Ovary (tissue), 9 donors: ENCODE measurements around the gene CREBRF. TPM values are rescaled to one million over a fixed set of nuclear protein-coding genes. Genes with fewer than 3 reads are reported as not detected.

Experiments
- DNase-seq, 5 donors: peaks; one replicate each; pipeline ENCODE4 v3.0.0-alpha.2; 2019 to 2020
- H3K27ac ChIP-seq, 2 donors: fragments of 200-600 bp; one replicate each; pipeline versions ENCODE4 v1.5.1 to v1.8.0; 2019 to 2022
- H3K27me3 ChIP-seq: fragments of 200-600 bp; one replicate; pipeline ENCODE4 v1.8.0; 2022
- H3K36me3 ChIP-seq: fragments of 200-600 bp; sonication (generic); one replicate; pipeline ENCODE4 v1.5.1; 2019
- H3K4me1 ChIP-seq: one replicate; pipeline ENCODE4 v1.8.1; 2013; ENCODE audit warnings: mild to moderate bottlenecking, moderate library complexity; ENCODE audit not compliant: insufficient read depth
- H3K4me3 ChIP-seq: fragments of 200-600 bp; sonication (generic); one replicate; pipeline ENCODE4 v1.5.1; 2017
- H3K9me3 ChIP-seq, 2 donors: fragments of 200-600 bp in 1 of 2; sonication (generic) in 1 of 2; one replicate each; pipeline versions ENCODE4 v1.5.1 to v1.8.1; 2013 to 2019; ENCODE audit warnings: mild to moderate bottlenecking in 1 of 2, moderate library complexity in 1 of 2
- EP300 ChIP-seq: sonication (generic); formaldehyde crosslinking; IDR thresholded peaks from one replicate; pipeline ENCODE4 v1.6.1; 2017; ENCODE audit warnings: antibody characterized with exemption
- POLR2A ChIP-seq: fragments of 450-650 bp; IDR thresholded peaks from one replicate; pipeline ENCODE4 v1.6.1; 2017; ENCODE audit warnings: antibody characterized with exemption, mild to moderate bottlenecking, moderate library complexity
- WGBS, 3 donors: extraction: QIAGEN DNeasy Blood & Tissue Kit in 1 of 3; methylation state at CpG; one replicate each; pipeline versions ENCODE4 v1.1.5 to v1.1.7; 2013 to 2017; 5-methylcytosine and 5-hydroxymethylcytosine counted together
- intact Hi-C, 4 donors: fragments of 100-400 bp; cut with DNase I; formaldehyde crosslinking; loops; one replicate each; pipeline versions ENCODE4 v1.11.0 to v1.15.1; 2022 to 2023
- polyA plus RNA-seq, 2 donors: library from polyadenylated mRNA; stranded (reverse); fragments of 200-250 nt in 1 of 2; fragments of 350-450 nt in 1 of 2; fragmentation: Illumina TruSeq in 1 of 2; extraction: RNeasy Lipid Tissue Mini Kit (QIAGEN cat#74804) in 1 of 2; gene quantifications; one replicate each; pipeline ENCODE4 v1.2.3, GENCODE V29; 2013 to 2014
- total RNA-seq, 7 donors: library from RNA; depleted of rRNA in 2 of 7; stranded (reverse); fragments of >200 nt in 2 of 7; fragmentation: NEBNext Ultra II Directional in 3 of 7; extraction: Animal tissue kit (Norgen Biotek cat#: 25700) in 3 of 7; gene quantifications; one replicate each; pipeline versions ENCODE4 v1.1.0 to v1.2.4, GENCODE V29; 2016 to 2023
- TF ChIP-seq, protein P1 (sequence below), 3 donors: fragments of 450-650 bp in 2 of 3; fragments of 200-600 bp in 1 of 3; IDR thresholded peaks; one replicate each; pipeline versions ENCODE4 v1.5.1 to v1.8.0; 2016 to 2022; ENCODE audit warnings: antibody characterized with exemption in 3 of 3, mild to moderate bottlenecking in 1 of 3
- donor health status: DM: no; HTN: no; CAD: no; lungs with moderate emphysema.
- donor health status: DM: no; HTN: no; CAD: no.
- donor health status: Bipolar disorder and iron deficiency.
- donor health status: DM: yes; HTN: yes; CAD: no.
- donor health status: DM: no; HTN: no; CAD: no.
- donor health status: DM: yes; HTN: yes; CAD: no.

CREBRF gene
- total and polyA plus RNA-seq, 9 donors, result 12.3 to 45.9 (median 31.3) TPM

DNA sequence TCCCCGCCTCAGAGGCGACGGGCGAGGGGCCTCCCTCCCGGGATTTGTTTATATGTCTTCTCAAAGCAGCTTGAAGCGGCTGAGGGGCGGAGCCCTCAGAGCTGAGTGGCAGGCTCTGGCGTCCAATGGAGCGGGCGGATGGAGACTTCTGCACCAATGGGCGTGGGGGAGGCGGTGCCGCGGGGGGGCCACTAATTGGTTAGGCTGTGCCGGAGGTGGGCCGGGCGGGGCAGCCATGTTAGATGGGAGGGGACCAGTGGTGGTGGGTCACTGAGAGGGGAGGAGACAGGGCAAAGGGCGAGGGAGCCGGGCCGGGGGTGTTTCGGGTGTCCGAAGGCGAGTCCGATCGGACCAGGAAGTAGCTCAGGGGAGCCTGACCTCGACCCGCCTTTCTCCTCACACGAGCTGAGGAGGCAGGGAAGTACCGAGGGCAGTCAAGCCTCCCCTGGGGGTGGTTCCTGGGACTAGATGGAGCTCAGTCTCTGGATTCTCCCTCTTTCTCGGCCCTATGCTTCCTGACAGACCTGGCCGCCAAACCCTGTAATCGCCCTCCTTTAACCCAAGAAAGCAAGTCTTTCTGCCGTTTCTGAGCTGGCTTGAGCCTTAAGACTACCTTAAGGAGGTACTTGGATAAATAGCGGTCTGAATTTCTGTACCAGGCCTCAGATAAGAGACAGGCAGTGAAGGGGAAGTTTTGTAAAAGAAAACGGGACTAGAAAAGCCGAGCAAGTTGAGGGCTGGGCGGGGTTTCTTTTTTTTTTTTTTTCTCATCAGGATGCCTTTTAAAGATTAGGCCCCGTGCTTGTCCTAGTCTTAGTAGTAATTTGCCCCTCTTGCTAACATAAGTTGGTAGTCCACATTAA lies 1.1 kb downstream of the CREBRF start:
- intact Hi-C loops, result loop anchor here in 2 of 4 donors (5.0 to 10.0 kb wide), 3 partner anchors 72 to 332 kb away; partner anchors contain the start of gene ATP6V0E1 (in 2 of the 2)
- Histone ChIP-seq H3K27me3 (no peaks in the 10 kb centered on the region), H3K27ac (peak overlapping the region; percentile 99 to 100), H3K9me3 (no peaks in the 10 kb centered on the region), H3K4me1 (no peaks in the 10 kb centered on the region), H3K4me3 (peak overlapping the region; percentile 98), H3K36me3 (no peaks in the 10 kb centered on the region)
- TF ChIP-seq EP300, result no peak
- TF ChIP-seq, protein P1, sequence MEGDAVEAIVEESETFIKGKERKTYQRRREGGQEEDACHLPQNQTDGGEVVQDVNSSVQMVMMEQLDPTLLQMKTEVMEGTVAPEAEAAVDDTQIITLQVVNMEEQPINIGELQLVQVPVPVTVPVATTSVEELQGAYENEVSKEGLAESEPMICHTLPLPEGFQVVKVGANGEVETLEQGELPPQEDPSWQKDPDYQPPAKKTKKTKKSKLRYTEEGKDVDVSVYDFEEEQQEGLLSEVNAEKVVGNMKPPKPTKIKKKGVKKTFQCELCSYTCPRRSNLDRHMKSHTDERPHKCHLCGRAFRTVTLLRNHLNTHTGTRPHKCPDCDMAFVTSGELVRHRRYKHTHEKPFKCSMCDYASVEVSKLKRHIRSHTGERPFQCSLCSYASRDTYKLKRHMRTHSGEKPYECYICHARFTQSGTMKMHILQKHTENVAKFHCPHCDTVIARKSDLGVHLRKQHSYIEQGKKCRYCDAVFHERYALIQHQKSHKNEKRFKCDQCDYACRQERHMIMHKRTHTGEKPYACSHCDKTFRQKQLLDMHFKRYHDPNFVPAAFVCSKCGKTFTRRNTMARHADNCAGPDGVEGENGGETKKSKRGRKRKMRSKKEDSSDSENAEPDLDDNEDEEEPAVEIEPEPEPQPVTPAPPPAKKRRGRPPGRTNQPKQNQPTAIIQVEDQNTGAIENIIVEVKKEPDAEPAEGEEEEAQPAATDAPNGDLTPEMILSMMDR (IDR thresholded peaks at IDR 0.05), result no peak
- TF ChIP-seq POLR2A, result no peak
- DNase-seq, result peak; percentile 98 to 99 (median 99)
- 0 to 1% (median 0%) methylated on average over 36 to 38 of the region's 38 CpGs for WGBS, 3 donors

GRCh38 chr5:173062141-173062540 lies 6.0 kb downstream of the CREBRF start:
- 80 to 89% (median 83%) methylated on average over 4 of the region's 4 CpGs for WGBS, 3 donors
- intact Hi-C loops, result no loop called here
- no peak for TF ChIP-seq EP300
- no peak for TF ChIP-seq POLR2A
- Histone ChIP-seq H3K9me3 (no peaks in the 10 kb centered on the region), H3K4me1 (peaks cover 7% of the 10 kb centered on the region), H3K36me3 (no peaks in the 10 kb centered on the region), H3K4me3 (no peak overlapping the region), H3K27me3 (no peaks in the 10 kb centered on the region), H3K27ac (no peak overlapping the region)
- DNase-seq, result no peak

DNA sequence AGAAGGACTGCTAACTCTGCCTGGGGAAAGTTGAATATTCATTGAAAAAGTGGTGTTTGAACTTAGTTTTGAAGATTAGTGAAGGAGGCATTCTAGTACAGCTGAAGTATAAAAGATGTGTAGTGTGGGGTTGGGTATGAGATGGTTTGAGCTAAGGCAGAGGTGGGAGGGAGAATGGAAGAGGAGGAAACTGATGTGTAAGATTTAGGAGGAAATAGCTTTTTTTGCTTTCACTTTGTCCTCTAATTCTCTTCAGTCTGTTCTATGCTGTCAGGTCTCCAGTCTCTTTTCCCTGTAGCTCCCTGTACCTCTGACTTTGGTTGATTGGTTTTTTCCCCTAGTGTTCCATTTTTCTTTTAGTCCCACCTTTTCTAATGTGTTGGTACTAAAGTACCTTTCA lies 9.0 kb downstream of the CREBRF start:
- TF ChIP-seq EP300 (no peak), POLR2A (no peak)
- TF ChIP-seq, protein P1 (IDR thresholded peaks at IDR 0.05), result no peak
- Histone ChIP-seq H3K4me3 (no peak overlapping the region), H3K9me3 (no peaks in the 10 kb centered on the region), H3K27ac (no peak overlapping the region), H3K4me1 (peaks cover 14% of the 10 kb centered on the region), H3K36me3 (no peaks in the 10 kb centered on the region), H3K27me3 (no peaks in the 10 kb centered on the region)
- intact Hi-C loops, result no loop called here
- no peak for DNase-seq

DNA sequence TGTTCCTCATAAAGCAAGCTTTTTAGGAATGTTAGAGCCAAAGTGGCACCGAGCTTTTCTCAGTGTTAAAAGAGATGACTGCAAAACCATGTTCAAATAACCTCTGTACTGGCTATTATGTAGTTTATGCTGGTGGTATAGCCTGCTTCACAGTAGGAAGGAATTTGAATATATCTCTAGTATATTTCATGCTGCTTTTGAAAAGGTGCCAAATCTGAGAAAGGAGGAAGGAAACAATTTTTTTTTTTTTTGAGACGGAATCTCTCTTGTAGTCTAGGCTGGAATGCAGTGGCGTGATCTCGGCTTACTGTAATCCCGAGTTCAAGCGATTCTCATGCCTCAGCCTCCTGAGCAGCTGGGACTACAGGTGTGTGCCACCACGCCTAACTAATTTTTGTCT lies 13.5 kb downstream of the CREBRF start:
- 75 to 88% (median 77%) methylated on average over 7 of the region's 7 CpGs for WGBS, 3 donors
- Histone ChIP-seq H3K27me3 (no peaks in the 10 kb centered on the region), H3K4me3 (no peak overlapping the region), H3K9me3 (no peaks in the 10 kb centered on the region), H3K4me1 (peaks cover 15% of the 10 kb centered on the region), H3K27ac (no peak overlapping the region), H3K36me3 (no peaks in the 10 kb centered on the region)
- intact Hi-C loops, result no loop called here
- DNase-seq, result no peak
- TF ChIP-seq EP300, result no peak
- TF ChIP-seq, protein P1 (IDR thresholded peaks at IDR 0.05), result no peak
- no peak for TF ChIP-seq POLR2A
